NK-92 (cell line): ENCODE results near the gene DENND2C.

Experiments used
- DNase-seq: peaks from one replicate; lab custom pipeline; 2025; ENCODE audit not compliant: unreplicated experiment; lab: John Stamatoyannopoulos, UW

DENND2C gene

DNA sequence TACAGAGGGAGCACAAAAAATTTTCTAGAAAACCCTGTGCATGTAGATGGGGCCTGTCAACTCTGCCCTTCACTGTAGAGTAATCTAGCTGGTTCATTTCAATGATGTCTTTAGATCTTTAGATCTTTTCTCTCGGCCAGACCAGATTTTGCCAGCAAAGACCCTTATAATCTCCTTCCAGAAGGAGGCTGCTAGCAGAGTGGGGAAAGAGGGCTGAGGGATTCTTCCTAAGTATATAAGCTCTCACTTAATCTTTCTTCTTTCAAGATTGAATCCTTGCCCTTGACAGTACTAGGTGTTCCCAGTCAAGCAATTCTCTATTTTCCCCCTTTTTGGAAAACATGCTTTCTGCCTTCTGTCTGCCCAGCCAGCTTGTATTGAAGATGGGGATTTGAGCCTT, 122.8 kb downstream of the DENND2C start:
- no peak for DNase-seq

DNA sequence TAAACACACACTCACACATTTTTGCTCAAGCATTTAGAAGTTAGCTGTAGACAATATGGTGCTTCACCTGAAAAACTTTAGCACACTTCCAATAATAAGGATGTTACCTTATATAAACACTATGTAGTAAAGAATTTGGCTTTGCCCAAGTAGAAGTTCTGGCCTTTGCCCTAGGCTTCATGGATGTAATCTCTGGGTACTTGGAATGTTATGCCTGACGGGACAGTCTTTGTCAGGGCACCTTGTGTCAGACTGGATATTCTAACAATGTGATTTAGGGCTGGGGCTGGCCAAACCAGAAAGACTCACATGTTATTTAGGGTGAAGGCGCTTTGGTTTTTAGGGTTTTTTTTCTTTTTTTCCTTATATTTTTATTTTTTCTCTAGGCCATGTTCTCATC, 124.1 kb downstream of the DENND2C start:
- DNase-seq, result no peak

DNA sequence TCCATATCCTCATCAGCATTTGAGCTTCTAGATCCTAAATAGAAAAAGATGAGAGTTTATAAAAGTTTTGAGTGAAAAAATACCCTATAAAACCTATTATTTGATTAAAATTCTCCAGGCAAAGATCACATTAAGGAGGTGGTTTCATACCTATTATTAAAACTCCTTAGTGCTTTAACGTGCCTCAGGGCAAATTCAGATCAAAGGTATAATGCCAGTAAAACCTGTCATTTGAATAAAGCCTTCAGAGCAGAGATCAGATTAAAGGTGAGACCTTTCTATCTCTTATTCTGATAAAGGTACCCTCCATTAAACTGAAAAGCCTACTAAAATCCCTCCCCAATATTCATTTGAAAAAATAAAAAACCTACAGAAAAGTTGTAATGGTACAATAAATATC, 124.5 kb downstream of the DENND2C start:
- DNase-seq, result no peak

DNA sequence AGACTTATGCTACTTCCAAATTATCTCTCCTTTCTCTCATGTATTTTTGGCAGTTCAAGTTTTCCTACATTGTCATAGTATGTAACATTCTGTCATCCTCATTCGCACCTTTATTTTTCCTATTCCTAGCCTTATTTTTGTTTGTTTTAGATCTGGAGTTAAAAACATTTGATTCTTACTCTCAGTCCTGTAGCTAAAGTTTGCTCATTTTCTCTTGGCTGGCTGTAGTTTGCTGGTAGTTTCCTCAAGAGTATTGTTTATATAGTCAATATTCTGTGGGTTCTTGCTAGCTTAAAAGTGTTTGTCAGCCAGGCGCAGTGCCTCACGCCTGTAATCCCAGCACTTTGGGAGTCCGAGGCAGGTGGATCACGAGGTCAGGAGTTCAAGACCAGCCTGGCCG, 129.0 kb downstream of the DENND2C start:
- no peak for DNase-seq

DNA sequence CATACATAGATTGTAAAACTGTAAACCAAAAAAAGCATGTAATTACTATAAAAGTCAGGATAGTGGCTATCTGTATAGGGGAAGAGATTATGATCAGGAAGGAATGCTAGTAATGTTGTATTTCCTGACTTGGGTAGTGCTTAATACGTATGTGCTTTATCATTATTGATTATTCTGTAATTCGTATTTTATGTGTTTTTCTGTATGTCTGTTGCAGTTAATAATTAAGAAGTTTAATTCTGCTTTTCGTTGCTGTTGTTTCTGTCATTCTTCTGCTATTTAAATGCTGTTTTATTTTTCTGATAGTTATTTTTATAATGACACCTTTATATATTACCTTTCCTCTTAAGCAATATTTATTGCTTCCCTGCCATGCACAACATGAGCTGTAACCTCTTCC, 129.6 kb downstream of the DENND2C start:
- no peak for DNase-seq

DNA sequence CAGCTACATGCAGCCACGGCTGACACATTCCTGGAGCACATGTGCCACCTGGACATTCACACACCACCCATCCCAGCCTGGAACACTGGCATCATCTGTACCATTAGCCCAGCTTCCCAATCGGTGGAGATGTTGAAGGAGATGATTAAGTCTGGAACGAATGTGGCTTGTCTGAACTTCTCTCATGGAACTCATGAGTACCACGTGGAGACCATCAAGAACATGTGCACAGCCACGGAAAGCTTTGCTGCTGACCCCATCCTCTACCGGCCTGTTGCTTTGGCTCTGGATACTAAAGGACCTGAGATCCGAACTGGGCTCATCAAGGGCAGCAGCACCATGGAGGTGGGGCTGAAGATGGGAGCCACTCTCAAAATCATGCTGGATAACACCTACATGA, 133.8 kb downstream of the DENND2C start:
- DNase-seq, result no peak

DNA sequence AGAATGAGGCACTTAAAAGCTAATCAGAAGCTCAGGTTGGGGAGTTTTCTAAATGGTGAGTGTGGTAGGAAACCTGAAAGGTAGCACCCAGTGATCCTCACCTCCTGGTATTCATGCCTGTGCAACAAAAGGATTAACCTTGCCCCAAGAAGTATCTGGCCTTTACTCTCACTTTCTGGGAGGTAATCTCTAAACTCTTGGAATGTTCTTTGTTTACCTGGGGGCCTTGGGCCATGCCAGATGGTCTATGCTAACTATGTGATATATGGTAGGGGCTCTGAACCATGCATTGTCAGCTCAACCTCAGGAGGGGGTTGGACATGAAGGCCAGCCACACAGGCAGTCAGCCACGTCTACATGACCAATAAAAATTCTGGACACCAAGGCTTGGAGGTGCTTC, 134.4 kb downstream of the DENND2C start:
- DNase-seq, result no peak
